NB4 (cell line): ENCODE results near the gene C19orf53.

Source experiments
- MYC ChIP-seq: IDR thresholded peaks from 2 replicates; pipeline ENCODE4 v1.6.1; 2011; ENCODE audit warnings: low read depth, low read length
- POLR2A ChIP-seq: IDR thresholded peaks from 2 replicates; pipeline ENCODE4 v1.6.1; 2011; ENCODE audit warnings: mild to moderate bottlenecking; ENCODE audit not compliant: insufficient read length; ENCODE audit errors: extremely low read depth
- TF ChIP-seq, protein P1 (sequence below): IDR thresholded peaks from one replicate; pipeline ENCODE4 v1.5.1; 2012; ENCODE audit warnings: low read depth, low read length

DNA sequence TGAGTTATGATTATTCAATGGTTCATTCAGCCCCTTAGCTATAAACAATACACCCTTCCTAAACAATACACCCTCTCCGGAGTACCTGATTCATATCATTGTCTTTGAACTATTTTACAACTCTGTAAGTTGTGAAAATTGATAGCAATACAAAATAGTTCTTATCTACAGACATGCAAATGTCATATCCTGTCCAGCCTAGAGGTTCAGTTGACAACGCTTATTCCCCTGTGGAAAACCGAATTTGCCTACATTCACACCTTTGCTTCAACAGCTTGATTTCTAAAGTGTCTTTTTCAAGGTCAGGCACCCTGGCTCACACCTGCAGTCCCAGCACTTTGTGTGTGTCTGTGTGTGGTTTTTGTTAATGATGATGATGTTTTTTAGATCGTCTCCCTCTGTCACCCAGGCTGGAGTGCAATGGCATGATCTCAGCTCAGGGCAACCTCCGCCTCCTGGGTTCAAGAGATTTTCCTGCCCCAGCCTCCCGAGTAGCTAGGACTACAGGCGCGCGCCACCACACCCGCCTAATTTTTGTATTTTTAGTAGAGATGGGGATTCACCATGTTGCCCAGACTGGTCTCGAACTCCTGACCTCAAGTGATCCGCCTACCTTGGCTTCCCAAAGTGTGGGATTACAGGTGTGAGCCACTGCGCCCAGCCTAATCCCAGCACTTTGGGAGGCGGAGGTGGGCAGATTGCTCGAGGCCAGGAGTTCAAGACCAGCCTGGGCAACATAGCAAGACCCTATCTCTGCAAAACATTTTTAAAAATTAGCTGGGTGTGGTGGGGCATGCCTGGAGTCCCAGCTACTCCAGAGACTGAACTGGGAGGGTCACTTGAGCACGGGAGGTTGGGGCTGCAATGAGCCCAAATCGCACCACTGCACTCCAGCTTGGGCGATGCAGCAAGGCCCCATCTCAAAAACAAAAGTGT is 9.6 kb downstream of the C19orf53 start:
- no peak for TF ChIP-seq POLR2A
- TF ChIP-seq MYC: no peak
- TF ChIP-seq, protein P1, sequence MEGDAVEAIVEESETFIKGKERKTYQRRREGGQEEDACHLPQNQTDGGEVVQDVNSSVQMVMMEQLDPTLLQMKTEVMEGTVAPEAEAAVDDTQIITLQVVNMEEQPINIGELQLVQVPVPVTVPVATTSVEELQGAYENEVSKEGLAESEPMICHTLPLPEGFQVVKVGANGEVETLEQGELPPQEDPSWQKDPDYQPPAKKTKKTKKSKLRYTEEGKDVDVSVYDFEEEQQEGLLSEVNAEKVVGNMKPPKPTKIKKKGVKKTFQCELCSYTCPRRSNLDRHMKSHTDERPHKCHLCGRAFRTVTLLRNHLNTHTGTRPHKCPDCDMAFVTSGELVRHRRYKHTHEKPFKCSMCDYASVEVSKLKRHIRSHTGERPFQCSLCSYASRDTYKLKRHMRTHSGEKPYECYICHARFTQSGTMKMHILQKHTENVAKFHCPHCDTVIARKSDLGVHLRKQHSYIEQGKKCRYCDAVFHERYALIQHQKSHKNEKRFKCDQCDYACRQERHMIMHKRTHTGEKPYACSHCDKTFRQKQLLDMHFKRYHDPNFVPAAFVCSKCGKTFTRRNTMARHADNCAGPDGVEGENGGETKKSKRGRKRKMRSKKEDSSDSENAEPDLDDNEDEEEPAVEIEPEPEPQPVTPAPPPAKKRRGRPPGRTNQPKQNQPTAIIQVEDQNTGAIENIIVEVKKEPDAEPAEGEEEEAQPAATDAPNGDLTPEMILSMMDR: no peak
